Stimulated activated CD8-positive, alpha-beta memory T cell treated with anti-CD3 and anti-CD28 coated beads, Interleukin-4, amount 100 ng/mL, for 48 hours (primary cell): Measurements from ENCODE around the gene COX7B.

Source experiments
- DNase-seq: peaks from one replicate; pipeline ENCODE4 v3.0.0-alpha.2; 2020

Gene COX7B

DNA sequence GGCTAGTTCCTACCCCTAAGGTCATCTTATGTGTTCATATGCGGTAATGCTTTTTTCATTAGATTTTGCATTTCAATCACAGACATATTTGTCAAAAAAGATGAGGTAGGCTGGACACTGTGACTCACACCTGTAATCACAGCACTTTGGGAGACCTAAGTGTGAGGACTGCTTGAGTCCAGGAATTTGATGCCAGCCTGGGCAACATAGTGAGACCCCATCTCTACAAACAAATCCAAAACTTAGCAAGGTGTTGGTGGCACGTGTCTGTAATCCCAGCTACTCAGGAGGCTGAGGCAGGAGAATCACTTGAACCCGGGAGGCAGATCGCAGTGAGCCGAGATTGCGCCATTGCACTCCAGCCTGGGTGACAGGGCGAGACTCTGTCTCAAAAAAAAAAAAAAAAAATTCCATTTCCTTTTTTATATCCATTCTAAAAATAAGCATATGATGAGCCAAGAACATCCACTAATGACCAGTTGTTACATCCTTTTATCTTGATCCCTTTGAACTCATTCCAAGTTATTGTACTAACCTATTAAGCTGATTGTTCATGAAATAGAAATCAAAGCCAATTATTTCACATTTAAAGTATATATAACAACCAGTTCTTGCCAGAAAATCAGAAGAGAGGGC lies 46.8 kb downstream of the COX7B start:
- DNase-seq, result no peak

DNA sequence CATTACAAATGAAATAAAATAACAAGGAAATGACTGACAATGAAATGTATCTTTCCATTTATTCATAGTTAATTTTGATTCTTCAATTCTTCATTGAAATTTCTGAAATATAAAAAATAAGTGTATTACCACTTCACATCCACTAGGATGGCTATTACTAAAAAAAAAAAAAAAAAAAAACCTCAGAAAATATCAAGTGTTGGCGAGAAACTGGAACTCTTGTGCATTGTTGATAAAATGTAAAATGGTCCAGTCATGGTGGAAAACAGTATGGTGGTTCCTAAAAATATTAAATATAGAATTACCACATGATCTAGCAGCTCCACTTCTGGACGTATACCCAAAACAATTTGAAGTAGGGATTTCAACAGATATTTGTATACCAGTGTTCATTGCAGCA lies 47.3 kb downstream of the COX7B start:
- no peak for DNase-seq

DNA sequence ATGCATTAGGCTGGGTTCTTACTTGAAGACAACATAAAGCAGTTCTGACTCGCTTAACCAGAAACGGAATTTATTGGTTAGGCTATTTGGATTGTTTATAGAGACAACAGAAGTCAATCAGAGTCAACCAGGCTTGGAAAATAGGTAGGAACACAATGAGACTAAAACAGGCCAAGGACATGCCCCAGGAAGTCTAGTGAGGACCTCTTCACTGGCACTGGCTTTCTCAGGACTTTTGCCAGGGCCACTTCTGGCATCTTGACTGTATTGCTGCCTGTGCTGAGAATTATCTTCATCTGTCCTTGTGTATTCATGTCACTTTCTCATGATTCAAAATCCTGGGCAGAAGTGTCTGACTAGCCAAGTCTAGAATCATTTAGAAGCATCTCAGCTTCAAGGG lies 50.6 kb downstream of the COX7B start:
- DNase-seq, result no peak

DNA sequence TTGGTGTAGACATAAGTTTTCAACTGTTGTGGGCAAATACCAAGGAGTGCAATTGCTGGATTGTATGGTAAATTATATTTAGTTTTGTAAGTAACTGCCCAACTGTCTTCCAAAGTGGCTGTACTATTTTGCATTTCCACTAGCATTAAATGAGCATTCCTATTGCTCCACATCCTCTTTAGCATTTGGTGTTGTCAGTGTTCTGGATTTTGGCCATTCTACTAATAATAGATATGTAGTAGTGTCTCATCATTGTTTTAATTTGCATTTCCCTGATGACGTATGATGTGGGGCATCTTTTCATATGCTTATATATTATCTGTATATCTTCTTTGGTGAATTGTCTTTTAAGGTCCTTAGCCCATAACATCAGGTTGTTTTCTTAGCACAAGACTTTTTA lies 52.9 kb downstream of the COX7B start:
- DNase-seq, result no peak

DNA sequence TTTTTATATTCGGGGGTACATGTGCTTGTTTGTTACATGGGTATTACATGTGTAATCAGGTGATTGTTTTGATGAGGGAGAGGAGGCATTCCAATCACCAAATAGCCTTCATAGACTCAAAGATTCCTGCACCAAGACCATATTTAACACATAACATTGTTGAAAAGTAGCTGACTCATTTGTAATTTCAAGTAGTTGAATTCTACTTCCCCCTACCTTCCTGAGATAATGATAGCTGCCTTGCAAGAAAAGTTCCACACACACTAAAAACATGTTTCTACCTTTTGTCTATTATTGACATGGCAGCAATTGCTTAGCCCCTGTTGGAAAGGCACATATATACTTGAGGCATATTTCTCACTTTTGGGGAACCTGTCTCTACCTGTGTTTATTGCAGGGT lies 54.0 kb downstream of the COX7B start:
- DNase-seq, result no peak

DNA sequence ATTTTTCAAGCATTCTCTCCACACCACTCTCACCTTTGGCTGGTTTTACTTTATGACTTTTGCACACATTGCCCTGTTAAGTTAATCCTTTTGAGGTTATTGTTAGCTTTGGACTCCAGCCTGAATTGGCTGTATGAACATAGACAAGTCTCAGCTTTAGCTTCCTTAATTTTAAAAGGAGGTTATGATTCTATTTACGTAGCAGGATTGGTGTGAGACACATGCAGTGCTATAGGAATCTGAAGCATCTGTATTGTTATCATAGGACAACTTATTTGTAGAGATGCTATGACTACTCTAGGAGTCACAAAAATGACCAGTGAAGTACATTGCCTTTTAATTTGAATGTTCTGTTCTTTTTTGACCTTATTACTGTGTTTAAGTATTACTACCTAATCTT lies 54.4 kb downstream of the COX7B start:
- DNase-seq, result no peak
